ENCODE measurements around the gene RRP9.

DNA sequence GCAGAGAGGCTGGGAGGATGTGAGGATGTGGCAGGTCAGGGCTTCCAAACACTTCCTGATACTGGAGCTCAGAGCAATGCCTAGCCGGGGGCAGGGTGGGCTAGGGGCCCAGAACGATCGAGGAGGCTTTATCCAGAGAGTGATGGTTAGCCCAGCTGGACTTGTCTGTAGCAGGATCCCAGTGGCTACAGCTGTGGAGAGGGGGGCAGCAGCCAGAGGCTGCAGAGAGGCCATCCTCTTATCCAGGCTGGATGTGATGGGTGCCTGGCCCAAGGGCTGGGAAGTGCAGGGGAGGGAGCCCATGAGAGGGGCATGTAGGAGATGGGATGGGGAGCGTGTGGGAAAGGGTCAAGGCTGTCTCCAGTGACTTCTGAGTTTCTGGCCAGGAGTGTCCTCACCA, 5.1 kb upstream of the RRP9 start:
- TF ChIP-seq, protein P1, sequence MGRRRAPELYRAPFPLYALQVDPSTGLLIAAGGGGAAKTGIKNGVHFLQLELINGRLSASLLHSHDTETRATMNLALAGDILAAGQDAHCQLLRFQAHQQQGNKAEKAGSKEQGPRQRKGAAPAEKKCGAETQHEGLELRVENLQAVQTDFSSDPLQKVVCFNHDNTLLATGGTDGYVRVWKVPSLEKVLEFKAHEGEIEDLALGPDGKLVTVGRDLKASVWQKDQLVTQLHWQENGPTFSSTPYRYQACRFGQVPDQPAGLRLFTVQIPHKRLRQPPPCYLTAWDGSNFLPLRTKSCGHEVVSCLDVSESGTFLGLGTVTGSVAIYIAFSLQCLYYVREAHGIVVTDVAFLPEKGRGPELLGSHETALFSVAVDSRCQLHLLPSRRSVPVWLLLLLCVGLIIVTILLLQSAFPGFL (CRISPR knock-in tag; IDR thresholded peaks at IDR 0.05; ENCODE audit: borderline replicate concordance): no peak
- TF ChIP-seq, protein P2, sequence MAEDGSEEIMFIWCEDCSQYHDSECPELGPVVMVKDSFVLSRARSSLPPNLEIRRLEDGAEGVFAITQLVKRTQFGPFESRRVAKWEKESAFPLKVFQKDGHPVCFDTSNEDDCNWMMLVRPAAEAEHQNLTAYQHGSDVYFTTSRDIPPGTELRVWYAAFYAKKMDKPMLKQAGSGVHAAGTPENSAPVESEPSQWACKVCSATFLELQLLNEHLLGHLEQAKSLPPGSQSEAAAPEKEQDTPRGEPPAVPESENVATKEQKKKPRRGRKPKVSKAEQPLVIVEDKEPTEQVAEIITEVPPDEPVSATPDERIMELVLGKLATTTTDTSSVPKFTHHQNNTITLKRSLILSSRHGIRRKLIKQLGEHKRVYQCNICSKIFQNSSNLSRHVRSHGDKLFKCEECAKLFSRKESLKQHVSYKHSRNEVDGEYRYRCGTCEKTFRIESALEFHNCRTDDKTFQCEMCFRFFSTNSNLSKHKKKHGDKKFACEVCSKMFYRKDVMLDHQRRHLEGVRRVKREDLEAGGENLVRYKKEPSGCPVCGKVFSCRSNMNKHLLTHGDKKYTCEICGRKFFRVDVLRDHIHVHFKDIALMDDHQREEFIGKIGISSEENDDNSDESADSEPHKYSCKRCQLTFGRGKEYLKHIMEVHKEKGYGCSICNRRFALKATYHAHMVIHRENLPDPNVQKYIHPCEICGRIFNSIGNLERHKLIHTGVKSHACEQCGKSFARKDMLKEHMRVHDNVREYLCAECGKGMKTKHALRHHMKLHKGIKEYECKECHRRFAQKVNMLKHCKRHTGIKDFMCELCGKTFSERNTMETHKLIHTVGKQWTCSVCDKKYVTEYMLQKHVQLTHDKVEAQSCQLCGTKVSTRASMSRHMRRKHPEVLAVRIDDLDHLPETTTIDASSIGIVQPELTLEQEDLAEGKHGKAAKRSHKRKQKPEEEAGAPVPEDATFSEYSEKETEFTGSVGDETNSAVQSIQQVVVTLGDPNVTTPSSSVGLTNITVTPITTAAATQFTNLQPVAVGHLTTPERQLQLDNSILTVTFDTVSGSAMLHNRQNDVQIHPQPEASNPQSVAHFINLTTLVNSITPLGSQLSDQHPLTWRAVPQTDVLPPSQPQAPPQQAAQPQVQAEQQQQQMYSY (CRISPR knock-in tag; IDR thresholded peaks at IDR 0.05): no peak
- TF ChIP-seq FOXJ3 (CRISPR knock-in tag; IDR thresholded peaks at IDR 0.05; ENCODE audit: borderline replicate concordance) (no peak), ZNF121 (CRISPR knock-in tag; IDR thresholded peaks at IDR 0.05) (no peak), ZNF416 (CRISPR knock-in tag; IDR thresholded peaks at IDR 0.05) (no peak)
- TF ChIP-seq, protein P3, sequence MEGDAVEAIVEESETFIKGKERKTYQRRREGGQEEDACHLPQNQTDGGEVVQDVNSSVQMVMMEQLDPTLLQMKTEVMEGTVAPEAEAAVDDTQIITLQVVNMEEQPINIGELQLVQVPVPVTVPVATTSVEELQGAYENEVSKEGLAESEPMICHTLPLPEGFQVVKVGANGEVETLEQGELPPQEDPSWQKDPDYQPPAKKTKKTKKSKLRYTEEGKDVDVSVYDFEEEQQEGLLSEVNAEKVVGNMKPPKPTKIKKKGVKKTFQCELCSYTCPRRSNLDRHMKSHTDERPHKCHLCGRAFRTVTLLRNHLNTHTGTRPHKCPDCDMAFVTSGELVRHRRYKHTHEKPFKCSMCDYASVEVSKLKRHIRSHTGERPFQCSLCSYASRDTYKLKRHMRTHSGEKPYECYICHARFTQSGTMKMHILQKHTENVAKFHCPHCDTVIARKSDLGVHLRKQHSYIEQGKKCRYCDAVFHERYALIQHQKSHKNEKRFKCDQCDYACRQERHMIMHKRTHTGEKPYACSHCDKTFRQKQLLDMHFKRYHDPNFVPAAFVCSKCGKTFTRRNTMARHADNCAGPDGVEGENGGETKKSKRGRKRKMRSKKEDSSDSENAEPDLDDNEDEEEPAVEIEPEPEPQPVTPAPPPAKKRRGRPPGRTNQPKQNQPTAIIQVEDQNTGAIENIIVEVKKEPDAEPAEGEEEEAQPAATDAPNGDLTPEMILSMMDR (IDR thresholded peaks at IDR 0.05): no peak
- TF ChIP-seq, protein P4, sequence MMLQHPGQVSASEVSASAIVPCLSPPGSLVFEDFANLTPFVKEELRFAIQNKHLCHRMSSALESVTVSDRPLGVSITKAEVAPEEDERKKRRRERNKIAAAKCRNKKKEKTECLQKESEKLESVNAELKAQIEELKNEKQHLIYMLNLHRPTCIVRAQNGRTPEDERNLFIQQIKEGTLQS (CRISPR knock-in tag; conservative IDR thresholded peaks at IDR 0.05): no peak

All from WTC11 (cell line).